Right renal pelvis (tissue), 4 donors: Measurements from ENCODE around the gene MBD6. TPM values are rescaled to one million over a fixed set of nuclear protein-coding genes. Genes with fewer than 3 reads are reported as not detected.
A peak's percentile ranks its signal among the peaks of the same experiment; 100 is the strongest.
"Not testable (repeated sequence)": the region's sequence is repeated elsewhere in the genome, so short reads cannot be mapped to it uniquely, and the experiment has no call there.

ENCODE experiments used
- DNase-seq, 4 donors: peaks; one replicate each; pipeline ENCODE4 v3.0.0-alpha.2; 2013; ENCODE audit warnings: low read depth in 4 of 4, low spot score in 3 of 4, missing footprints in 1 of 4
- polyA plus RNA-seq, 4 donors: library from polyadenylated mRNA; unstranded; fragments of 120-200 nt; gene quantifications; one replicate each; pipeline ENCODE4 v1.2.1, GENCODE V29; 2013; ENCODE audit not compliant: insufficient read length in 4 of 4

MBD6 gene
- polyA plus RNA-seq, 4 donors: 53.9 to 82.1 (median 62.1) TPM

DNA sequence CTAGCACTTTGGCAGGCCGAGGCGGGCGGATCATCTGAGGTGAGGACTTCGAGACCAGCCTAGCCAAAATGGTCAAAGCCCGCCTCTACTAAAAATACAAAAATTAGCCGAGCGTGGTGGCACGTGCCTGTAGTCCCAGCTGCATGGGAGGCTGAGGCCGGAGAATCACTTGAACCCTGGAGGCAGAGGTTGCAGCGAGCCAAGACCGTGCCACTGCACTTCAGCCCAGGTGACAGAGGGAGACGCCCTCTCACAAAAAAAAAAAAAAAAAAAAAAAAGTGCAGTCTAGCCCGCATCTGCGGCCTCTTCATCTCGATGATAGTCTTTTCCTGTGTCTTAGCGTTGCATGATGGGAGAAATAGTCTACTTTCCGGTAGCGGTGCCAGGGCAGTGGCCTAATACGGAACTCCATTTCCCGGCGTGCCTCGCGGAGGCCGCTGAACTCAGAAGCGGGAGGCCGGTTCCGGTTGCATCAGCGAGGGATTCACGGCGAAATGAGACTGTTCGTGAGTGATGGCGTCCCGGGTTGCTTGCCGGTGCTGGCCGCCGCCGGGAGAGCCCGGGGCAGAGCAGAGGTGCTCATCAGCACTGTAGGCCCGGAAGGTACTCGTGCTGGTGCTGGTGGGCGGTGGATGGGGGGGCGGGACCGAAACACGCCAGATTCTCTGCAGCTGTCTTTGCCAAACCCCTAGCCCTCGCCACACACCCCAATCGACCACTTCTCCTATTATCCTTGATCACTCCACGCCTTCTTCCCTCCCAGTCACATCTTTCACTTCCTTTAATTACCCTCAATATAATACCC lies 34.8 kb upstream of the MBD6 start, which contains the start of gene MARS1:
TSS of gene MARS1 (plus strand) at position 472 of the 805 bp plus-strand sequence. CDS start at position 495, 23 bp downstream.
- peak; percentile 85 to 92 (median 92) for DNase-seq

DNA sequence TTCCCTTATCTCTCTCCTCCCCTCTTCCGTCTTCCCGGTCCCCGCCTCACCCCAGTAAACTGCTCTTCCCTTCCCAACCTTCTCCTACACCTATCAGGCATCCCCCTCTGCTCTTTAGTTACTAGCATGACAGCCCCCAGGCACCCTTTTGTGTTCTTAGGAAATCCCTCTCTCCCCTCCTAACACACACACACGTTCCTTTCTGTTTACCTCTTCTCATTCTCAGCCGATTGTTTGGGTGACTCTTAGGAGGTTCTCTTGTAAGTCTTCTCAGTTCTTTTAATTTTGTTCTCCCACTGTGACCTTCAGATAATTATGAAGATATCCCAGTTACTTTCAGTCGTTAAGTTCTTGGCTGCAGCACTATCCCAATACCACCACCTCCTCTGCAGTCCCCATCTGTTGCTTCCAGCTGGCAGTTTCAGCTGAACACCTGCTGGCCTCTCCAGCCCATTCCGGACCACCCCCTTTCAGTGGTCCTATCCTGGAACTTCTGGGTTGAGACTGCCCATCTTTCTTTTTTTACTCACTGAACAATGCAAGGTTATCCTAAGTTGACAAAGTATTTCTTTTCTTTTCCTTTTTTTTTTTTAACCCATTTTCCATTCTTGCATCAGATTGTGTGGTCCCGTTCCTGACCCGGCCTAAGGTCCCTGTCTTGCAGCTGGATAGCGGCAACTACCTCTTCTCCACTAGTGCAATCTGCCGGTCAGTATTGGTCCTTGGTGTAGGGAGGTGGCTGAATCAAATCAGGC lies 34.0 kb upstream of the MBD6 start:
- DNase-seq: no peak

DNA sequence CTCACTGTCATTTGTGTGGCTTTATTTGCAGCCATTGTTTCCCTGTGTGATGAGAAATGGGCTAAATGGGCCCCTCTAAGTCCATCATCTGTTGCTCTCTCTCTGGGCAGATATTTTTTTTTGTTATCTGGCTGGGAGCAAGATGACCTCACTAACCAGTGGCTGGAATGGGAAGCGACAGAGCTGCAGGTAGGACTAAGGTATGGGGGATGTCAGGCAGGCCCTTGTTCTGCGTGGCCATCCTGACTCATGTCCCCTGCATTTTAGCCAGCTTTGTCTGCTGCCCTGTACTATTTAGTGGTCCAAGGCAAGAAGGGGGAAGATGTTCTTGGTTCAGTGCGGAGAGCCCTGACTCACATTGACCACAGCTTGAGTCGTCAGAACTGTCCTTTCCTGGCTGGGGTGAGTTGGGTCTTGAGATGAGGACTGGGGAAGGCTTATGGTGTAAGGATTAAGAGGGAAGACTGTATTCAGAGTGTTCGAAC lies 33.4 kb upstream of the MBD6 start:
- no peak for DNase-seq

GRCh38 chr12:57490126-57490525 lies 32.5 kb upstream of the MBD6 start:
- DNase-seq: no peak

- no peak for DNase-seq
These were observed 31.0 kb upstream of the MBD6 start for GRCh38 chr12:57491393-57492280.

- not testable (repeated sequence) for DNase-seq
These were observed 27.4 kb upstream of the MBD6 start for GRCh38 chr12:57495051-57495701.

DNA sequence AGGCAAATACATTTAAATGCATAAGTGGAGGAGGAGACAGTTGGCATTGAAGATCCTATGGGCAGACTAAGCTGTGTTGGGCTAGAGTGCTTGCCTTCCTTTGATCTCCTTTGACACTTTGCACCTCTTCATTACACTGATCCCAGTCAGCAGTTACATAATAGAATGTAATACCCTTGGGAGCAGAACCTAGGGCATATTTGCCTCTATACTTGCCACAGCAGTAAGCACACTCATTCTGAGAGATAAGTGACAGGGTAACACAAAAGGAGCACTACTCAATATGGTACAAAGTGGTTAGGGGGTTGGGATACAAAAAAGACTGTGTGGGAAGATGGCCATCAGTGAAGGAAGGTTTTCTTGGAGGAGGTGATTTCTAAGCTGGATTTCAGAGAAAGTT lies 25.8 kb upstream of the MBD6 start:
- no peak for DNase-seq

GRCh38 chr12:57497223-57498131 lies 25.1 kb upstream of the MBD6 start:
- DNase-seq: no peak

GRCh38 chr12:57498132-57498502 lies 24.5 kb upstream of the MBD6 start:
- no peak for DNase-seq

- DNase-seq: no peak
These were observed 24.1 kb upstream of the MBD6 start for GRCh38 chr12:57498571-57498970.

DNA sequence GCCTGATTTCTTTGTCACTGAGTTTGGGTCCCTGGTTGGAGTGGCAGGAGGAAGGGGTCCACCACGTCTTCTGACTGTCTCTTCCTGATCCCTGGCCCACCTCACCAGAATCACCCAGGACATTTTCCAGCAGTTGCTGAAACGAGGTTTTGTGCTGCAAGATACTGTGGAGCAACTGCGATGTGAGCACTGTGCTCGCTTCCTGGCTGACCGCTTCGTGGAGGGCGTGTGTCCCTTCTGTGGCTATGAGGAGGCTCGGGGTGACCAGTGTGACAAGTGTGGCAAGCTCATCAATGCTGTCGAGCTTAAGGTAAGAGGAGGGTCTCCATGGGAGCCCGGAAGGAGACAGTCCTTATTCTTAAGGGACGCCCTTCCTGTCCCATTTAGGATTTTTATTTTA lies 22.4 kb upstream of the MBD6 start:
- no peak for DNase-seq

- not testable (repeated sequence) for DNase-seq
These were observed 20.2 kb upstream of the MBD6 start for GRCh38 chr12:57502311-57502969.

- not testable (repeated sequence) for DNase-seq
These were observed 16.1 kb upstream of the MBD6 start for GRCh38 chr12:57506541-57506940.

- DNase-seq: not testable (repeated sequence)
These were observed 14.8 kb upstream of the MBD6 start for GRCh38 chr12:57507796-57508195.

- DNase-seq: no peak
These were observed 11.5 kb upstream of the MBD6 start for GRCh38 chr12:57511161-57511560.

GRCh38 chr12:57511588-57512325 lies 10.9 kb upstream of the MBD6 start:
- no peak for DNase-seq

DNA sequence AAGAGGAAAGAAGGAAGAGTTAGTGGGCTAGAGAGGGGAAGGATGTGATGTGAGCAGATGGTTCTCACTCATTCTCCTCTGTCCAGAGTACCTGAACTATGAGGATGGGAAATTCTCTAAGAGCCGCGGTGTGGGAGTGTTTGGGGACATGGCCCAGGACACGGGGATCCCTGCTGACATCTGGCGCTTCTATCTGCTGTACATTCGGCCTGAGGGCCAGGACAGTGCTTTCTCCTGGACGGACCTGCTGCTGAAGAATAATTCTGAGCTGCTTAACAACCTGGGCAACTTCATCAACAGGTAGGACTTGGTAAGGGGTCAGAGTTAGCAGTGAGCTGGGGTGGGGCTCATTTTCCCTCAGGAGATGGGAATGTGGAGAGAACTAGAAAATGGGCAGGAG lies 10.0 kb upstream of the MBD6 start:
- no peak for DNase-seq

GRCh38 chr12:57513266-57513665 lies 9.4 kb upstream of the MBD6 start:
- no peak for DNase-seq
